ENCODE results near the gene NAA50. TPM values are rescaled to one million over a fixed set of nuclear protein-coding genes. Genes with fewer than 3 reads are reported as not detected.

The NAA50 gene
- total and polyA plus RNA-seq, 2 of the 13 experiments (the other 11 are each of a cell fraction or from before 2014, with no cell fraction given), result 30.2 to 233 TPM

DNA sequence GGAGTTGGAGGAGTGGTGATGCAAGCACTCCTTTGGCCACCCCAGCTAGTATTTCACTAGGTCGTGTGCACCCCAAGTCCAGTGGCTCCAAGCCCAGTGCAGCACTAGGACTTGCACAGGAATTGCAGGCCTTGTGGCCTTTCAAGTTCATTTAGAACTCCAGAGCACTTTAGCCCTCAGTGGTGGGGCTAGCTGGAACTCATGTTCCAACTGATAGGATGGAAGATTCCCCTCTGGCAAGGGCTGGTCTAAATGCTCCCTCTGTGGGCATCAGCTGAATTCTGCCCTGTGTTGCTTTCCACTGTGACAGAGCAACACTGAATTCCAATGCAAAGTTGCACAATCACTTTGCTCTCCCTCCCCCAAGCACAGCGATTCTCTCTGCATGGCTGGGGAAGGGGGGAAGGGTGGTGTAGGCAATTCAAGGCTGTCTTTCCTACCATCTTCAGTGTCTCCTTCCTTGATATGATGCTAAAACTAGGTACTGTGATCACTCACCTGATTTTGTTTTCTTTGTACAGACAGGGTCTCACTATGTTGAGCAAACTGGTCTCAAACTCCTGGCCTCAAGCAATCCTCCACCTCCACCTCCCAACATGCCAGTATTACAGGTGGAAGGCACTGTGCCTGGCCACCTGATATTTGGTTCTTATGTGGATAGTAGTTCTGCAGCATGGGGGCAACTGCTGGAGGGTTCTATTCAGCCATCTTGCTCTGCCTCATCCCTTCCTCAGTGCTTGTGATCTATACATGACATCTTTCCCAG is 59.9 kb downstream of the NAA50 start (continued):
- peak; percentile 58; the same call in 1 of the 2 replicates for TF ChIP-seq ZSCAN31 (CRISPR knock-in tag; IDR thresholded peaks at IDR 0.05; ENCODE audit: low read depth)
- TF ChIP-seq KDM4B (CRISPR knock-in tag; IDR thresholded peaks at IDR 0.05), result no peak
- no peak for TF ChIP-seq CREM (IDR thresholded peaks at IDR 0.05)
- no peak for TF ChIP-seq CREM (CRISPR knock-in tag; IDR thresholded peaks at IDR 0.05)
- TF ChIP-seq TEAD3 (CRISPR knock-in tag; optimal IDR thresholded peaks at IDR 0.05; ENCODE audit: borderline replicate concordance), result peak; percentile 96
- TF ChIP-seq, protein P1, sequence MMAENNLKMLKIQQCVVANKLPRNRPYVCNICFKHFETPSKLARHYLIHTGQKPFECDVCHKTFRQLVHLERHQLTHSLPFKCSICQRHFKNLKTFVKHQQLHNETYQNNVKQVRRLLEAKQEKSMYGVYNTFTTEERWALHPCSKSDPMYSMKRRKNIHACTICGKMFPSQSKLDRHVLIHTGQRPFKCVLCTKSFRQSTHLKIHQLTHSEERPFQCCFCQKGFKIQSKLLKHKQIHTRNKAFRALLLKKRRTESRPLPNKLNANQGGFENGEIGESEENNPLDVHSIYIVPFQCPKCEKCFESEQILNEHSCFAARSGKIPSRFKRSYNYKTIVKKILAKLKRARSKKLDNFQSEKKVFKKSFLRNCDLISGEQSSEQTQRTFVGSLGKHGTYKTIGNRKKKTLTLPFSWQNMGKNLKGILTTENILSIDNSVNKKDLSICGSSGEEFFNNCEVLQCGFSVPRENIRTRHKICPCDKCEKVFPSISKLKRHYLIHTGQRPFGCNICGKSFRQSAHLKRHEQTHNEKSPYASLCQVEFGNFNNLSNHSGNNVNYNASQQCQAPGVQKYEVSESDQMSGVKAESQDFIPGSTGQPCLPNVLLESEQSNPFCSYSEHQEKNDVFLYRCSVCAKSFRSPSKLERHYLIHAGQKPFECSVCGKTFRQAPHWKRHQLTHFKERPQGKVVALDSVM (CRISPR knock-in tag; IDR thresholded peaks at IDR 0.05), result 0 out of 2 replicates have a peak, but pooled peaks have one; percentile 28
- peak; percentile 48; the same call in 1 of the 2 replicates for TF ChIP-seq SSRP1 (CRISPR knock-in tag; IDR thresholded peaks at IDR 0.05)
- TF ChIP-seq, protein P2, sequence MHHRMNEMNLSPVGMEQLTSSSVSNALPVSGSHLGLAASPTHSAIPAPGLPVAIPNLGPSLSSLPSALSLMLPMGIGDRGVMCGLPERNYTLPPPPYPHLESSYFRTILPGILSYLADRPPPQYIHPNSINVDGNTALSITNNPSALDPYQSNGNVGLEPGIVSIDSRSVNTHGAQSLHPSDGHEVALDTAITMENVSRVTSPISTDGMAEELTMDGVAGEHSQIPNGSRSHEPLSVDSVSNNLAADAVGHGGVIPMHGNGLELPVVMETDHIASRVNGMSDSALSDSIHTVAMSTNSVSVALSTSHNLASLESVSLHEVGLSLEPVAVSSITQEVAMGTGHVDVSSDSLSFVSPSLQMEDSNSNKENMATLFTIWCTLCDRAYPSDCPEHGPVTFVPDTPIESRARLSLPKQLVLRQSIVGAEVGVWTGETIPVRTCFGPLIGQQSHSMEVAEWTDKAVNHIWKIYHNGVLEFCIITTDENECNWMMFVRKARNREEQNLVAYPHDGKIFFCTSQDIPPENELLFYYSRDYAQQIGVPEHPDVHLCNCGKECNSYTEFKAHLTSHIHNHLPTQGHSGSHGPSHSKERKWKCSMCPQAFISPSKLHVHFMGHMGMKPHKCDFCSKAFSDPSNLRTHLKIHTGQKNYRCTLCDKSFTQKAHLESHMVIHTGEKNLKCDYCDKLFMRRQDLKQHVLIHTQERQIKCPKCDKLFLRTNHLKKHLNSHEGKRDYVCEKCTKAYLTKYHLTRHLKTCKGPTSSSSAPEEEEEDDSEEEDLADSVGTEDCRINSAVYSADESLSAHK (CRISPR knock-in tag; IDR thresholded peaks at IDR 0.05; ENCODE audit: borderline replicate concordance), result no peak
- TF ChIP-seq, protein P3, sequence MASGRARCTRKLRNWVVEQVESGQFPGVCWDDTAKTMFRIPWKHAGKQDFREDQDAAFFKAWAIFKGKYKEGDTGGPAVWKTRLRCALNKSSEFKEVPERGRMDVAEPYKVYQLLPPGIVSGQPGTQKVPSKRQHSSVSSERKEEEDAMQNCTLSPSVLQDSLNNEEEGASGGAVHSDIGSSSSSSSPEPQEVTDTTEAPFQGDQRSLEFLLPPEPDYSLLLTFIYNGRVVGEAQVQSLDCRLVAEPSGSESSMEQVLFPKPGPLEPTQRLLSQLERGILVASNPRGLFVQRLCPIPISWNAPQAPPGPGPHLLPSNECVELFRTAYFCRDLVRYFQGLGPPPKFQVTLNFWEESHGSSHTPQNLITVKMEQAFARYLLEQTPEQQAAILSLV (CRISPR knock-in tag; IDR thresholded peaks at IDR 0.05; ENCODE audit: borderline replicate concordance), result no peak
- peak; percentile 17 for TF ChIP-seq RBM22 (optimal IDR thresholded peaks at IDR 0.05; ENCODE audit: low read length)
- TF ChIP-seq, protein P4, sequence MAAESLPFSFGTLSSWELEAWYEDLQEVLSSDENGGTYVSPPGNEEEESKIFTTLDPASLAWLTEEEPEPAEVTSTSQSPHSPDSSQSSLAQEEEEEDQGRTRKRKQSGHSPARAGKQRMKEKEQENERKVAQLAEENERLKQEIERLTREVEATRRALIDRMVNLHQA (CRISPR knock-in tag; IDR thresholded peaks at IDR 0.05), result no peak
- 0 out of 2 replicates have a peak, but pooled peaks have one; percentile 33 for TF ChIP-seq KLF9 (CRISPR knock-in tag; IDR thresholded peaks at IDR 0.05; ENCODE audit: low read depth)
- no peak for TF ChIP-seq SIX1 (CRISPR knock-in tag; IDR thresholded peaks at IDR 0.05; ENCODE audit: borderline replicate concordance)
- TF ChIP-seq MED1 (CRISPR knock-in tag; IDR thresholded peaks at IDR 0.05), result no peak
- TF ChIP-seq SNRNP70 (IDR thresholded peaks at IDR 0.05; ENCODE audit: low read depth, low read length), result no peak
- TF ChIP-seq POLR2G (IDR thresholded peaks at IDR 0.05; ENCODE audit: low read depth, low read length), result no peak
- TF ChIP-seq HES4 (CRISPR knock-in tag; IDR thresholded peaks at IDR 0.05; ENCODE audit: borderline replicate concordance), result no peak
- no peak for TF ChIP-seq ZNF3 (CRISPR knock-in tag; IDR thresholded peaks at IDR 0.05)
- TF ChIP-seq NKX3-1 (CRISPR knock-in tag; IDR thresholded peaks at IDR 0.05), result no peak
- TF ChIP-seq ZNF776 (CRISPR knock-in tag; IDR thresholded peaks at IDR 0.05), result no peak
- TF ChIP-seq AKAP8 (CRISPR knock-in tag; IDR thresholded peaks at IDR 0.05), result no peak
- TF ChIP-seq GATAD1 (CRISPR knock-in tag; IDR thresholded peaks at IDR 0.05), result peak; percentile 55
- no peak for TF ChIP-seq RFXAP (CRISPR knock-in tag; IDR thresholded peaks at IDR 0.05; ENCODE audit: borderline replicate concordance)
- TF ChIP-seq ZNF44 (CRISPR knock-in tag; IDR thresholded peaks at IDR 0.05), result no peak

Data from HepG2 (cell line).